BJ (cell line): Measurements from ENCODE around the gene CPT1C. TPM values are rescaled to one million over a fixed set of nuclear protein-coding genes. Genes with fewer than 3 reads are reported as not detected.

Source experiments
- CTCF ChIA-PET: fragments of 350-600 bp; formaldehyde crosslinking; extraction: SDS; loops from one replicate; lab custom pipeline; 2021; ENCODE audit warnings: antibody characterized with exemption, inconsistent platforms; lab: Yijun Ruan, JAX
- POLR2A ChIA-PET: fragments of 300-600 bp; sonication (Branson Sonifier 250); formaldehyde crosslinking; extraction: SDS; loops from one replicate; lab custom pipeline; 2021; ENCODE audit warnings: antibody characterized with exemption; lab: Charles Lee
- DNase-seq: peaks from one replicate; pipeline ENCODE4 v3.0.0-alpha.2; 2011; ENCODE audit warnings: low read depth
- H3K27me3 ChIP-seq: 2 replicates; pipeline ENCODE4 v1.6.0; 2011; ENCODE audit warnings: low read length; ENCODE audit not compliant: control insufficient read depth, insufficient read depth
- H3K36me3 ChIP-seq: 2 replicates; pipeline ENCODE4 v1.5.1; 2011; ENCODE audit warnings: low read length; ENCODE audit not compliant: control insufficient read depth, insufficient read depth
- H3K4me3 ChIP-seq: 2 replicates; pipeline ENCODE4 v1.5.1; 2011; ENCODE audit warnings: low read depth, mild to moderate bottlenecking, control low read depth, low read length
- polyA plus RNA-seq: library from polyadenylated mRNA; depleted of rRNA; stranded (reverse); fragments of >200 nt; gene quantifications from 2 replicates; pipeline ENCODE4 v1.2.3, GENCODE V29; 2011
- TF ChIP-seq, protein P1 (sequence below): IDR thresholded peaks from 2 replicates; pipeline ENCODE4 v1.5.1; 2011; ENCODE audit warnings: low read depth, mild to moderate bottlenecking, control low read depth, inconsistent platforms, low read length, moderate library complexity; ENCODE audit not compliant: insufficient read depth

CPT1C gene
- polyA plus RNA-seq, 1 experiment = 45.9 TPM

DNA sequence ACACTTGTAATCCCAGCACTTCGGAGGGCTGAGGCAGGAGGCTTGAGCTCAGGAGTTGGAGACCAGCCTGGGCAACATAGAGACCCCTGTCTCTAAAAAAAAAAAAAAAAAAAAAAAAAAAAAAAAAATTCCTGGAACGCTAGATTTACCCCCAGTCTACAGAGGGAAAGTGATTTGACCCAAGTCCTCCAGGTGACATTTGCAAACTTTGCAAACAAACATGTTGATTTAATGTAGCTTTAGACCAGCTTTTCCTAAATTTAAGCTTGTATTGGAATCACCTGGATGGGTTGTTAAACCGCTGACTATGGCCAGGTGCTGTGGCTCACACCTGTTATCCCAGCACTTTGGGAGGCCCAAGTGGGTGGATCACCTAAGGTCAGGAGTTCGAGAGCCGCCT is 8.4 kb downstream of the CPT1C start:
- ChIA-PET POLR2A (no interaction called here), CTCF (interaction anchor here (1.2 kb wide), 1 partner anchor 17 kb away, joined by 7 read pairs; no protein-coding TSS in a partner anchor)
- peaks cover 6% of the 10 kb centered on the region for H3K36me3 ChIP-seq
- no peaks in the 10 kb centered on the region for H3K27me3 ChIP-seq
- no peak for DNase-seq
- TF ChIP-seq, protein P1, sequence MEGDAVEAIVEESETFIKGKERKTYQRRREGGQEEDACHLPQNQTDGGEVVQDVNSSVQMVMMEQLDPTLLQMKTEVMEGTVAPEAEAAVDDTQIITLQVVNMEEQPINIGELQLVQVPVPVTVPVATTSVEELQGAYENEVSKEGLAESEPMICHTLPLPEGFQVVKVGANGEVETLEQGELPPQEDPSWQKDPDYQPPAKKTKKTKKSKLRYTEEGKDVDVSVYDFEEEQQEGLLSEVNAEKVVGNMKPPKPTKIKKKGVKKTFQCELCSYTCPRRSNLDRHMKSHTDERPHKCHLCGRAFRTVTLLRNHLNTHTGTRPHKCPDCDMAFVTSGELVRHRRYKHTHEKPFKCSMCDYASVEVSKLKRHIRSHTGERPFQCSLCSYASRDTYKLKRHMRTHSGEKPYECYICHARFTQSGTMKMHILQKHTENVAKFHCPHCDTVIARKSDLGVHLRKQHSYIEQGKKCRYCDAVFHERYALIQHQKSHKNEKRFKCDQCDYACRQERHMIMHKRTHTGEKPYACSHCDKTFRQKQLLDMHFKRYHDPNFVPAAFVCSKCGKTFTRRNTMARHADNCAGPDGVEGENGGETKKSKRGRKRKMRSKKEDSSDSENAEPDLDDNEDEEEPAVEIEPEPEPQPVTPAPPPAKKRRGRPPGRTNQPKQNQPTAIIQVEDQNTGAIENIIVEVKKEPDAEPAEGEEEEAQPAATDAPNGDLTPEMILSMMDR = no peak
- H3K4me3 ChIP-seq = no peak overlapping the region

DNA sequence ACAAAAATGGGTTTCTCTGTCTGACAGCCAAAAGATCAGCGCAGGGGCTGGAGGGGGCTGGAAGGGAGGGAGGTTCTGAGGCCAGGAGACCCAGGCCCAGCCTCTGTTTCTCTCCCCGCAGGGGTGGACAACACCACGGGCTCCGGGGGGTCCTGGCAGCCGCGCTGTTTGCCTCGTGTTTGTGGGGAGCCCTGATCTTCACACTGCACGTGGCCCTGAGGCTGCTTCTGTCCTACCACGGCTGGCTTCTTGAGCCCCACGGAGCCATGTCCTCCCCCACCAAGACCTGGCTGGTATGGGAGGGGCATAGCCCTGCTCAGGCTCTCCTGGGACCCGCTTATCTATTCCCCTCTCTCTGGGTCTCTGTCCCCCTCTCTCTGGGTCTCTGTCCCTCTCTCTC is 9.6 kb downstream of the CPT1C start:
- peaks cover 6% of the 10 kb centered on the region for H3K36me3 ChIP-seq
- CTCF ChIA-PET = interaction anchor here (1.2 kb wide), 1 partner anchor 16 kb away, joined by 7 read pairs; no protein-coding TSS in a partner anchor
- TF ChIP-seq, protein P1 = no peak
- POLR2A ChIA-PET = no interaction called here
- H3K4me3 ChIP-seq = no peak overlapping the region
- DNase-seq = no peak
- H3K27me3 ChIP-seq = no peaks in the 10 kb centered on the region

DNA sequence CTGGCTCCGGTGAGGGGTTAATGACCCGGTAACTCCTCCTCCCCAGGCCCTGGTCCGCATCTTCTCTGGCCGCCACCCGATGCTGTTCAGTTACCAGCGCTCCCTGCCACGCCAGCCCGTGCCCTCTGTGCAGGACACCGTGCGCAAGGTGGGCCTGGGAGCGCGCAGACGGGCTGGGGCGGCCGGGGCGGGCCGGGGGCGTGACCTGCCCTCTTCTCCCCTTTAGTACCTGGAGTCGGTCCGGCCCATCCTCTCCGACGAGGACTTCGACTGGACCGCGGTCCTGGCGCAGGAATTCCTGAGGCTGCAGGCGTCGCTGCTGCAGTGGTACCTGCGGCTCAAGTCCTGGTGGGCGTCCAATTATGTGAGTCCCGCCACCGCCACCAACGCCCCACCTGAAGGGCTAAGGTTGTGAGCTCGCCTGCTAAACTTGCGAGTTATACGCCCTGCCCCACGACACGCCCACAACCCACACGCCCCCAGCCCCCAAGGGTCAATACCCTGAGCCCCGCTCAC is 10.4 kb downstream of the CPT1C start:
- CTCF ChIA-PET = no interaction called here
- Histone ChIP-seq H3K4me3 (no peak overlapping the region), H3K27me3 (no peaks in the 10 kb centered on the region), H3K36me3 (peaks cover 10% of the 10 kb centered on the region)
- POLR2A ChIA-PET = no interaction called here
- DNase-seq = no peak
- TF ChIP-seq, protein P1 = no peak

DNA sequence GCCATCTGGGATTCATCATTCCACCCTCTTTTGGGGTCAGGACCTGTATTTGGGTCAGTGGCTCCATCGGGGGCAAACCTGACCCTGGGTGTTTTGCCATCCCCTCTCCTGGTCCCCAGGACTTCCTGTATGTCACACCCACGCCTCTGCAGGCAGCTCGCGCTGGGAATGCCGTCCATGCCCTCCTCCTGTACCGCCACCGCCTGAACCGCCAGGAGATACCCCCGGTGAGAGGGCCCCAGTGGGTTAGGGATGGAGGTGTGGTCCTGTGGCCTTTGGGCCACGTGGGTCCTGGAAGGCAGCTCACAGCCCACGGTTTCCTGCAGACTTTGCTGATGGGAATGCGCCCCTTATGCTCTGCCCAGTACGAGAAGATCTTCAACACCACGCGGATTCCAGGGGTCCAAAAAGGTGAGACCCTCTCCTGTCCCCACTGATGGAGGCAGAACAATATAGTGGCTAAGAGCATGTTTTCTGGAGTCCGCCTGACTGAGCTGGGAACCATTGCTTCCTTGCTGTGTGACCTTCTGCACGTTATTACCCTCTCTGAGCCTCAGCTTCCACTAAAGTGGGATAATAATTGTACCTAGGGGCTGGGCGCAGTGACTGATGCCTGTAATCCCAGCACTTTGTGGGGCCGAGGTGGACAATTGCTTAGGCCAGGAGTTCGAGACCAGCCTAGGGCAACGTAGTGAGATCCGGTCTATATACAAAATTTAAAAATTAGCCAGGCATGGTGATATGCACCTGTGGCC is 14.1 kb downstream of the CPT1C start:
- CTCF ChIA-PET = interaction anchor here (0.7 to 2.0 kb wide), 2 partner anchors 12 to 15 kb away, joined by 3 to 10 read pairs; no protein-coding TSS in a partner anchor
- POLR2A ChIA-PET = no interaction called here
- H3K36me3 ChIP-seq = peaks cover 10% of the 10 kb centered on the region
- no peak overlapping the region for H3K4me3 ChIP-seq
- no peaks in the 10 kb centered on the region for H3K27me3 ChIP-seq
- TF ChIP-seq, protein P1 = no peak
- no peak for DNase-seq

DNA sequence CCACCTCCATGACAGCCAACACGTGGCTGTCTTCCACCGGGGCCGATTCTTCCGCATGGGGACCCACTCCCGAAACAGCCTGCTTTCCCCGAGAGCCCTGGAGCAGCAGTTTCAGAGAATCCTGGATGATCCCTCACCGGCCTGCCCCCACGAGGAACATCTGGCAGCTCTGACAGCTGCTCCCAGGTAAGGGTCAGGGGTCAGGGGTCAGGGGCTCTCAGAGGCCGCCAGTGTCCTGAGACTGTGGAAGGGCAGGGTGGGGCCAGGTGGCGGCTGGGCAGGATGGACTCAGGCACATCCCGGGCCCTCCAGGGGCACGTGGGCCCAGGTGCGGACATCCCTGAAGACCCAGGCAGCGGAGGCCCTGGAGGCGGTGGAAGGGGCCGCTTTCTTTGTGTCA is 15.0 kb downstream of the CPT1C start:
- H3K4me3 ChIP-seq = no peak overlapping the region
- peaks cover 10% of the 10 kb centered on the region for H3K36me3 ChIP-seq
- no peak for DNase-seq
- H3K27me3 ChIP-seq = no peaks in the 10 kb centered on the region
- TF ChIP-seq, protein P1 = no peak
- ChIA-PET POLR2A (no interaction called here), CTCF (interaction anchor here (2.0 kb wide), 1 partner anchor 11 kb away, joined by 10 read pairs; no protein-coding TSS in a partner anchor)
